ENCODE measurements around the gene EZH1. TPM values are rescaled to one million over a fixed set of nuclear protein-coding genes. Genes with fewer than 3 reads are reported as not detected.

The EZH1 gene
- total RNA-seq, 1 experiment from 2014 or later, result 33.8 TPM

Small RNA genes within 50 kb of the gene (small RNA-seq; reads per million reads assigned to genes)
- gene HMGN2P15 (0 reads per million in 2 experiments), gene MIR6780A (0 reads per million in 2 experiments)

Other genes with a start within 250 kb of the EZH1 start
- 15.1 and 15.3 TPM in 2 replicates for gene NAGLU, start 208.8 kb downstream of the EZH1 start, total RNA-seq (2014; rRNA removed; shearing (Covaris generic))
- 0.37 and 0.38 TPM in 2 replicates for gene HSD17B1, start 192.1 kb downstream of the EZH1 start, total RNA-seq (2014; rRNA removed; shearing (Covaris generic))
- gene COASY, start 182.9 kb downstream of the EZH1 start, total RNA-seq (2014; rRNA removed; shearing (Covaris generic)), result 36.5 and 38.1 TPM in 2 replicates
- 35.0 and 41.4 TPM in 2 replicates for gene MLX, start 177.9 kb downstream of the EZH1 start, total RNA-seq (2014; rRNA removed; shearing (Covaris generic))
- gene PSMC3IP, start 167.3 kb downstream of the EZH1 start, total RNA-seq (2014; rRNA removed; shearing (Covaris generic)), result 15.0 and 17.1 TPM in 2 replicates
- gene RETREG3, start 135.7 kb downstream of the EZH1 start, total RNA-seq (2014; rRNA removed; shearing (Covaris generic)), result 32.2 and 35.5 TPM in 2 replicates
- 62.1 and 78.8 TPM in 2 replicates for gene TUBG1, start 135.4 kb downstream of the EZH1 start, total RNA-seq (2014; rRNA removed; shearing (Covaris generic))
- 10.2 and 11.5 TPM in 2 replicates for gene TUBG2, start 85.8 kb downstream of the EZH1 start, total RNA-seq (2014; rRNA removed; shearing (Covaris generic))
- gene PLEKHH3, start 68.0 kb downstream of the EZH1 start, total RNA-seq (2014; rRNA removed; shearing (Covaris generic)), result 18.3 and 19.4 TPM in 2 replicates
- 0.30 and 0.66 TPM in 2 replicates for gene CCR10, start 63.2 kb downstream of the EZH1 start, total RNA-seq (2014; rRNA removed; shearing (Covaris generic))
- gene CNTNAP1, start 62.5 kb downstream of the EZH1 start, total RNA-seq (2014; rRNA removed; shearing (Covaris generic)), result 6.7 and 6.8 TPM in 2 replicates
- 0.63 and 0.74 TPM in 2 replicates for gene RAMP2, start 16.2 kb upstream of the EZH1 start, total RNA-seq (2014; rRNA removed; shearing (Covaris generic))
- gene VPS25, start 28.4 kb upstream of the EZH1 start, total RNA-seq (2014; rRNA removed; shearing (Covaris generic)), result 98.9 and 99.5 TPM in 2 replicates
- 0.61 and 0.64 TPM in 2 replicates for gene WNK4, start 35.6 kb upstream of the EZH1 start, total RNA-seq (2014; rRNA removed; shearing (Covaris generic))
- 53.0 and 64.3 TPM in 2 replicates for gene COA3, start 53.7 kb upstream of the EZH1 start, total RNA-seq (2014; rRNA removed; shearing (Covaris generic))
- 0.17 and 0.98 TPM in 2 replicates for gene CNTD1, start 53.8 kb upstream of the EZH1 start, total RNA-seq (2014; rRNA removed; shearing (Covaris generic))
- 80.6 and 88.8 TPM in 2 replicates for gene BECN1, start 79.2 kb upstream of the EZH1 start, total RNA-seq (2014; rRNA removed; shearing (Covaris generic))
- 132 and 152 TPM in 2 replicates for gene PSME3, start 88.4 kb upstream of the EZH1 start, total RNA-seq (2014; rRNA removed; shearing (Covaris generic))
- gene AOC2, start 99.5 kb upstream of the EZH1 start, total RNA-seq (2014; rRNA removed; shearing (Covaris generic)), result 4.5 and 4.7 TPM in 2 replicates
- gene AOC3, start 106.2 kb upstream of the EZH1 start, total RNA-seq (2014; rRNA removed; shearing (Covaris generic)), result 1.2 and 1.4 TPM in 2 replicates
- gene G6PC1, start 155.8 kb upstream of the EZH1 start, total RNA-seq (2014; rRNA removed; shearing (Covaris generic)), result not detected in 2 replicates
- 33.0 and 38.7 TPM in 2 replicates for gene AARSD1, start 219.4 kb upstream of the EZH1 start, total RNA-seq (2014; rRNA removed; shearing (Covaris generic))
- 0.12 TPM in 1 of 2 replicates, not detected in the other for gene PTGES3L, start 235.0 kb upstream of the EZH1 start, total RNA-seq (2014; rRNA removed; shearing (Covaris generic))
- 7.9 and 10.9 TPM in 2 replicates for gene RUNDC1, start 235.5 kb upstream of the EZH1 start, total RNA-seq (2014; rRNA removed; shearing (Covaris generic))